Measurements from ENCODE around the gene SLC7A14.

SLC7A14 gene

DNA sequence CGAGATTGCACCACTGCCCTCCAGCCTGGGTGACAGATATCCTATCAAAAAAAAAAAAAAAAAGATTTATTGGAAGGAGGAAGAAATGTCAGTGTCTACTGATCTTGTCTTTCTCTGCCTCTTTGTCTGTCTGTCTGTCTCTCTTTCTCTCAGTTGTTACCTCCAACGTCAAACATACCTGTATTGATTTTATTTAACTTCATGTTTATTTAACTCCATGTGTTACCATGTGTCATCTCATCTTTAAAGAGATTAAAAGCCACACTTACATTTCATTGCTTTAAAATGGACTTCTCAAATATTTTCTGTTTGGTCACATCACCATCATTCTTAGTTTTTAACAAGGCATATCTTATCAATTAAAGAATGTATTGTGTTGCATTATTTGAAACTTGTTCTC lies 157.8 kb downstream of the SLC7A14 start:
- no peak for DNase-seq (ENCODE audit: low read depth in 2 of 2)

DNA sequence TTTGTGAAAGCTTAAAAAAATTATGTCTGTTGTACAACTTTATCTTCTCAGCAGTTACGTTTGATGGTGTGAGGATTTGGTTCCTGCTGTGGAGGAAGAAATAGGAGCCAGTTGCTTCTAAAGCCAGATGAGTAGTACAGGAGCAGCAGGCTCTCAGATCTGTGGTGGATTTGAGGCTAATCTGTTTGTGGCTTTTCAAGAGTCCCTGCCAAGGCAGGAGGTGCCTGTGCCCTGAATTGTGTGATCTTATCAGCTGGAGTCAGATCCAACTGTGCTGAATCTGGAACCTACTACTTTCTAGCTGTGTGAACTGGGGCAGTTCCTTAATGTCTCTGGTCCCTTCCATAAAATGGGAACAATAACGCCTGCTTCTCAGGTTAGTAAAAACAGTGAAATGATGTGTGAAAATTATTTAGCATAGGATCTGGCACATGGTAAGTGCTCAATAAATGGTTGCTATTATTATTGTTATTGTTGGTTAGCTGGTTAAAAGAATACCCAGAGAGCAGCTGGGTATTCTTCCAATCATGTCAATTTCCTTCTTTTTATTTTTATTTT lies 159.6 kb downstream of the SLC7A14 start:
- DNase-seq (ENCODE audit: low read depth in 2 of 2): no peak

DNA sequence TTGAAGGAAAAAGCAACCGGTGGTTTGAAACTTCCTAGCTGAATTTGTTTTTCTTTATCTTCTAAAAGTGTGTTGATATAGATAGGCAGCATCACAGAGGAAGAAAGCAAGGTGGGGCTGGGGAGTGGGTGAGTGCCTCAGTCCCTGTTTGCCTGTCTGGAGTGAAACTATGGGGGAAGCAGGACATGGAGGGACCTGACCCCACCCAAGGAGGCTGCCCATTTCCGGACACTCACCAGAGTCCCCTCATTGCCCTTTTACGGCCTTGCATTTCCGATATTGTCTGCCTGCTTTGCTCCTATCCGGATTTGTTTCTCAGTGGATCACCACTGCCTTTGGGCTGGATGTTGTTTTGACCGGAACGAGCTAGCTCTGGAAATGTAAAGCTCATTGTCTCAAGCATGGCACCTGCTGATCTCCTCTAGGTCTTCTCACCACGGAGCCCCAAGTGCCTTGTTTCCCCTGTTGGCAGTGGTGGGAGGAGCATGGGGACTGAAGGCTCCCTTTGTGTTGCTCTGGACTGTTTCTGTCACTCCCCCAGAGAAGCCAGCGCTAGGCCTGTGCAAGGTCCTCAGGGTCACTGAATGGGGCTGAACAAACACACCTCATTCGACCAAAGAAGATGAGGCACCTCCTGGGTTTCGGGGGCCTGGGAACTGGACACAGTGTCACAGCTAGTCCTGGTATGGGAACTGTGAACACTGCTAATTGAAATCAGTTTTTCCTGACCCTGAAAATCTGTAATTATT lies 160.2 kb downstream of the SLC7A14 start:
- DNase-seq (ENCODE audit: low read depth in 2 of 2): no peak

DNA sequence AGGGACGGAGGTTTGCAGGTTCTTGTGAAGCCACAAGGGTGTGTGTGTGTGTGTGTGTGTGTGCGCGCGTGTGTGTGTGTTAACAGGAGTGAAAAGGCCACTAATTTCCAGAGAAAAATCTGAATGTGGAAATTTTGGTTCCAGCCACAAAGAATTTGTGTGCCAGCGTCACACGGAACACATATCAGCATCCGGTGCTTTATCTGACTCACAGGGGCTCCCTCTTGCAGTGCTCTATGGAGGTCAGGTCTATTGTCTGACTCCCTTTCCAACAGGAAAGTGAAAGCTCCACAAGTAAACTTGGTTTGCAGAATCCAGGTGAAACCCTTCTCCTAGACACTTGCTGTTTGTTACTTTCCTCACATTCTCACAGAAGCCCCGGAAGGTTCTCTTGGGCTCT lies 161.0 kb downstream of the SLC7A14 start:
- no peak for DNase-seq (ENCODE audit: low read depth in 2 of 2)

DNA sequence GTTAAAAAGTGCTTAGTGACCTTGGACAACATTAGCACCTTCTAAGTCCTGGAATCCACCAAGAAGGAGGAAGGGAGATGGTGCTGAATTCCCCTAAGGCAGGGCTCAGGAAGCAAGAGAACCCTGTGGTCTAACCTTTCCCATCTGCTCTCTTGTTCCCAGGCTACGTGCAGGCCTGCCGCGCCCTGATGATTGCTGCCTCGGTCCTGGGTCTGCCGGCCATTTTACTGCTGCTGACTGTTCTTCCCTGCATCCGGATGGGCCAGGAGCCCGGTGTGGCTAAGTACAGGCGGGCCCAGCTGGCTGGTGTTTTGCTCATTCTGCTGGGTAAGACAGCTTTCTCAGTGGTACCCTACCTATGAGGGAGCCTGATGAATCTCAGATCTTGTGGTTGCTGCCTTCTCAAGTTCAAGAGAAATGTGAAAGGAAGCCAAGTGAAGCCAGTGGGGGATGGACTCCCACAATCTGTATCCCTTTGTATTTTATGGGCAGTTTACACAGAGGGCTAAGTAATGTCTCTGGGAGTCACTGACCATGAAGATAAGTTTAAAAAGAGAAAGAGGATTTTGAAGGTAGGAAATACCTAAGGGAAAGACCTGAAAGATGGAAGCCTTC lies 162.8 kb downstream of the SLC7A14 start:
- no peak for DNase-seq (ENCODE audit: low read depth in 2 of 2)

DNA sequence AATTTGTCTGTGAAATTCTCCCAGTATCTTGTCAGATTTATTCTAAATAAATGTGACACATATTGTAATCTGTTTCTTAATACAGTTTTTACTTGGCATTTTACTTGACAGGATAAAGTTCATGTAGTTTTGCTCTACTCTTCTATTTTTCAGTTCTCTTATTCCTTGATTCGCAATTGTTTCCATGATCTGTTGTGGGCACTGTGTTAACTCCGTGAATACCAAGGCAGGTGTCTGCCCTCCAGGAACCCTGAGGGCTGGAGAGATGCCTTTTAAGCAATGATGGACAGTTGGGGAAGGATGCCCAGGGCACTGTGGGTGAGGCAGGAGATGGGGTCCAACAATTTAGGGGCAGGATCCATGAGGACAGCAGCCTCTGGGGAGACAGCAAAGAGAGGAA lies 164.1 kb downstream of the SLC7A14 start:
- DNase-seq (ENCODE audit: low read depth in 2 of 2): no peak

DNA sequence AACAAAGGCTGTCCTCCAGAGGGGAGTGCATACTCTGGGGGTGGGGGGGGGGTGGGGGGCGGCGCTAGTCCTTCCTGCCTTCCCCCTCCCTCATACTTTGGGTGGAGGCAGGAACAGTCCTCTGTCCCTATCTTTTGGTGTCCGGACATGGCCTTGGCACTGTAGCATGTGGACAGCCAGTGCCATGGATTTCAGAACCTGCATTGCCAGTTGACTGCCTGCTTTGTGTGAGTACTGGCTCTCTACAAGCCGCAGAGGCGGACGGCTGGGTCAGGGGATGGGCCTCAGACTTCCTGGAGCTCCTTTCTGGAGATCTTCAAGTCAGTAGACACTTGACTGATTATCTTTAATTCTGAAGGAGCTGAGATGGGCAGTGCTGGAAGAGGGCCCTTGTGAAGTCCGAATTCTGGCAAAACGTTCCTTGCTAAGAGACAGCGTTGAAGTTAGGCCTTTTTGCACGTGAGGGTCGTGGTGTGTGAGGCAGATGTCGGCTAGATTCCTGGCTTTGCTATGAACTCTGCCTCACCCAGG lies 164.7 kb downstream of the SLC7A14 start:
- DNase-seq (ENCODE audit: low read depth in 2 of 2): no peak

DNA sequence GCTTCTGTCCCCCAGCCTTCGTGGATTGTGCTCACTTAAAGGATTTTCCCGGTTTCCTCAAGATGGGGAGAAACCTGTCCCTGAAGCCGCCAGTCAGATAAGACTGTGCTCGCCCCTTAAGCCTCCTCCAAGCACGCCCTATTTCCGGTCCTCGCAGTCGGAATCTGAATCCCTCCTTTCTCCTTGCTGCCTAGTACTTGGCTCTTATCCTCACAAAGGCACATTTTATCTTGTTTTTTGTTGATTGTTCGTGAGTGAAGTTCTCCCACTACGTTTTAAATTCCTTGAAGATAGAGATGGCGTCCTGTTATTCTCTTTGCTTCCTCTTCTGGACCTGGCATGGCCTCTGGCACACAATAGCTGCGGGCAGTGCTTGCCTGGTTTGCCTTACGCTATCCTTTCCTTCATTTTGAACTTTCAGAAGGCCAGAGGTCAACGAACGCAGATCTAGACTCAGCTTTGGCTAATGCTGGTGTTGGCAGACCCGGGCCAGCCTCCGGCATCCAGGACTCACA lies 165.5 kb downstream of the SLC7A14 start:
- no peak for DNase-seq (ENCODE audit: low read depth in 2 of 2)

DNA sequence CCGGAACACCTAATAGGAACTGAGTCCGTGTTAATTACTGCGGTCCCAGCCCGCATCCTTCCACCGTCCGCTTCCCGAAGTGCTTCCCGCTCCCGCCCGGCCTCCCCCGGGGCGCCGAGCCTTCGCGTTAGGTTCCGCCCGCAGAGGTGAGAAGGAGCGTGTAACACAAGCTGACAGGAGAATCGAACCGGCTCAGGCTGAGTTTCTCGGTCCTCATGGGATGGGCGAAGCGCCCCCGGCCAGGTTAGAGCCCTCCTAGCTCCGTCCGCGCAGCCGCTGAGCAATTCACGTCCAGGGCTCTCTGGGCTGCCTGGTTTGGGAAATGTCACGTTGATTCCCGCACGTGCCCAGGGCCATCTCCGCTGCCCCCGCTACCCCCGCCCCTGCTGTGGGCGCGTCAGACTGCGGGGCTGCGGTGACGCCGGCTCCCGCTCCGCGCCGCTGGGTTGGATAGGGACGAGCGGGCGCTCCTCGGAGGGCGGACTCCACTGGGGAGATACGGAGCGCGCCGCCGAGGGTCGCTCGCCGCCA lies 166.3 kb downstream of the SLC7A14 start:
- no peak for DNase-seq (ENCODE audit: low read depth in 2 of 2)

DNA sequence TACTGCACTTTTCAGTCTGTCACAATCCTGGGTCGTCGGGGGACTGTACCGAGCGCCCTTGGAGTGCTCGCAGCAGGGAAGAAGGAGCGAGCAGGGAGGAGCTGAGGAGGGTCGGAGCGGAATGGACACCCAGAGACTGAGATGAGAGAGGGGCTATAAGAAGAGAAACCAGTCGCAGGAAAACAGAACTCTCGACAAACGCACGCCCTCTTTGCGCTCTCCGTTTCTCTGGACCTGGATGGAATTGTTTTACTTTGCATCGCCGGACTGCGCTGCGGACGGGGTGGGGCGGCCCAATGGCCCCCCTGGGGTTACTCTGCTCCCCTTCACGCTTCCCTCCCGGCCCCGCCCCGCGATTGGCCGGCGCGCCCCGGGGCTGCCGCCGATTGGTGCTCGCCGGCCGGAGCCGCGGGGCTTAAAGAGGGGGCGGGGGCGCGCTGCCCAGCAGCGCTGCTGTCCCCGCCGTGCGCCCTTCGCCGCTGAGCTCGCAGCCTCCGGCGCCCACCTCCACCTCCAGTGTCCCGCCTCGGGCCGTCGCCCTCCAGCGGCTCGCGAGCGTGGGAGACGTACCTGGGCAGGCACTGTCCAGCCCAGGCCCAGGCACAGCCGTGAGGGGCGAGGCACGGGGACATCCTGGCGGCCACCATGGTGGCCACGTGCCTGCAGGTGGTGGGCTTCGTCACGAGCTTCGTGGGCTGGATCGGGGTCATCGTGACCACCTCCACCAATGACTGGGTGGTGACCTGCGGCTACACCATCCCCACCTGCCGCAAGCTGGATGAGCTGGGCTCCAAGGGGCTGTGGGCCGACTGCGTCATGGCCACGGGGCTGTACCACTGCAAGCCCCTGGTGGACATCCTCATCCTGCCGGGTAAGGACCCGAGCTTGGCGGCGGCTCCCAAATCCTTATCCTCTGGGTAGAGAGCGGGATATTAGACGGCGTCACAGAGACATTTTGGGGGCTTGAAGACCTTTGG lies 167.2 kb downstream of the SLC7A14 start, which contains the start of gene CLDN11:
TSS of gene CLDN11 (plus strand) at position 447 of the 977 bp plus-strand sequence. CDS start at position 646, 199 bp downstream.
- no peak for DNase-seq (ENCODE audit: low read depth in 2 of 2)

DNA sequence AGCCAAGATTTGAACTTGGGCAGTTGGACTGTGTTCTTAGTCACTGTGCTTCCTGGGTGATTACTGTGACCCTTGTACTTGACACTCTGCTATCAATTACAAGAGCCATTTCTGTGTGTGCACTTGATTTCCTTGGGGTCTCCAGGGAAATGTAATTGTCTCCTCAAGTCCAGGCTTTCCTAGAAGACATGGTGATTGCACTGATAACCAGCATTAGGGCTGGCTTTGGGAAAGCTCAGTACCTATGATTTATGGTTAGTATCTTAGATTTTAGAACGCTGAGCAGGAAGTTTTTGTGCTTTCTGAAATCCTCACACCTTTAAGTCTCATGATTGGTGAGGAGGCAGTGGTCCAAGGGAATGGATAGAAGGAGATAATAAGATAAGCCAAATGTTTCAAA lies 168.8 kb downstream of the SLC7A14 start:
- no peak for DNase-seq (ENCODE audit: low read depth in 2 of 2)

DNA sequence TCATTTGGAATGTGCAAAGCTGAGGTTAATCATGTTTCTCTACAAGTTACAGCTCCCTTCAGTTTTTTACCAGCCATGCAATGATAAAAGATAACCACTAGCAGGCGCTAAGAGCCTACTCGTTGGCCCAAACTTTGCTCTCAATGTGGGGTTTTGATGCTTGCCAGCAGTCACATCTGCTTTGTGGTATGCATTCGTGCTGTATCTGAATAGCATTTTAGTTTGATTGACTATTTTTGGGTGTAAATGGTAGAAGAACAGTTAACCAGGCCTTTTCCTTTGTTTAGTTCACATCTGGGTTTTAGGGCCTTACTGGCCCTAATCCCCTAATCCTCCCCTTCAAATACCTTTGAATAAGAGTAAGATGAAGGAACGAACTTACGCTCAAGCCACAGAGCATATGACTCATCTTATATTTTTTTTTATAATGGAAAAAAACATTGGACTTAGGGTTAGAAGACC lies 171.6 kb downstream of the SLC7A14 start:
- DNase-seq (ENCODE audit: low read depth in 2 of 2): no peak

DNA sequence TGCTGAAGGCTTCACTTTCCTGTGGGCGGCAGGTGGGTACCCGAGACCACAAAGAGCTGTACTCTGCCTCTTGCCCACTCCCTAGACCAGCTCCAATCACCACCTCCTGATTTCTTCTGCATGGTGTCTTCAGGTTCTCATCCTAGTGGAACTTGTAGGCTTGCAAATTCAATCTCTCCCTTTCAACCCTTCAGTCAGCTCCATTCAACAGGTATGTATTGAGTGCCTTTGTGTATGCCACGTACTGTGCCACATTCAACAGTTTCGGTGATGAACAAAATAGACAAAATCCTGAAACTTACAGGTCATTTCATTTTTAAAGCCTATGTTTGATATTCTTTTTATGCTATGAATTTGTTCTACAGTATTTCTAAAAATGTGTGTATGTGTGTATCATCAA lies 172.6 kb downstream of the SLC7A14 start:
- no peak for DNase-seq (ENCODE audit: low read depth in 2 of 2)

DNA sequence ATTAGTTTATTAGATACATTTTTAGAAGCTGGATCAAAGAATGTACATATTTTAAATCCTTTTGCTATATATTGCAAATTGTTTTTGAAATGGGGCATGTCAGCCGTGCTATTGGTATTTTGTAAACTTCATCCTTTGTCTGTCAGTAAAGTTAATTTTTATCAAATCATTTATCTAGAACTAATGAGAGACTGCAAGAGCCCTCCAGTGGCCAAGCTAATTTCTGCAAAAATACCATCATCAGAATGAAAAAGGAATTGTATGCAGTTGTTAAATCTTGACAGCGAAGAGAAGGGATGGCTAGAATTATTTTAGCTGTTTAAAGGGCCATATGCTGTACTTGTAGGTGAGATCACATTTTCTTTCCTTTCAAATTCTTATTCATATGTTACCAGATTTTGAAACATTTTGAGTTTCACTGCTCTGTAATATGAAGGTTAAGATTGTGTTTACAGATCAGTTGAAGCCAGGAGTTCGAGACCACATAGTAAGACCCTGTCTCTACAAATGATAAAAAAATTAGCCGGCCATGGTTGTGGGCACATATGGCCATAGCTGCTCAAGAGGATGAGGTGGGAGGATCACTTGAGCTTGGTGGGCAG lies 175.3 kb downstream of the SLC7A14 start:
- no peak for DNase-seq (ENCODE audit: low read depth in 2 of 2)

Data from stimulated activated CD8-positive, alpha-beta memory T cell treated with anti-CD3 and anti-CD28 coated beads, Interleukin-7, amount 100 ng/mL, for 1 hour (primary cell).